Measurements from ENCODE around the gene ADAM15. TPM values are rescaled to one million over a fixed set of nuclear protein-coding genes. Genes with fewer than 3 reads are reported as not detected.
A peak's percentile ranks its signal among the peaks of the same experiment; 100 is the strongest.

ADAM15 gene
- total RNA-seq, 6 experiments from 2014 or later = 16.2 to 33.9 (median 26.4) TPM

- Histone ChIP-seq H3K27ac (peak overlapping the region; percentile 97 to 100 (median 99)), H3K4me1 (peaks cover 0 to 46% (median 21%) of the 10 kb centered on the region in 4 donors), H3K27me3 (no peaks in the 10 kb centered on the region), H3K9me3 (no peaks in the 10 kb centered on the region), H3K4me3 (peak overlapping the region in 2 of 3 donors; percentile 37 to 40), H3K36me3 (no peaks in the 10 kb centered on the region)
- 55% methylated on average over 5 of the region's 5 CpGs for WGBS (ENCODE audit: insufficient coverage, low coverage, low lambda C conversion rate, missing lambda C conversion rate)
- intact Hi-C loops (cut with DNase I) = no loop called here
- no peak for ATAC-seq
- no peak for DNase-seq
- TF ChIP-seq POLR2A (IDR thresholded peaks at IDR 0.05) = no peak
- no peak for TF ChIP-seq CTCF (IDR thresholded peaks at IDR 0.05)
Observed at GRCh38 chr1:155108296-155108695, 57.2 kb downstream of the ADAM15 start.

- intact Hi-C loops (cut with DNase I) = no loop called here
- TF ChIP-seq CTCF (IDR thresholded peaks at IDR 0.05) (no peak), POLR2A (IDR thresholded peaks at IDR 0.05) (no peak)
- Histone ChIP-seq H3K4me3 (no peak overlapping the region), H3K36me3 (no peaks in the 10 kb centered on the region), H3K27me3 (no peaks in the 10 kb centered on the region), H3K4me1 (peaks cover 0 to 25% (median 7%) of the 10 kb centered on the region in 4 donors), H3K9me3 (no peaks in the 10 kb centered on the region), H3K27ac (no peak overlapping the region)
- no peak for ATAC-seq
- 77% methylated on average over 8 of the region's 8 CpGs for WGBS (ENCODE audit: insufficient coverage, low coverage, low lambda C conversion rate, missing lambda C conversion rate)
- DNase-seq = no peak
Observed at GRCh38 chr1:155110381-155110780, 59.3 kb downstream of the ADAM15 start.

- H3K27me3 ChIP-seq = no peaks in the 10 kb centered on the region
- intact Hi-C loops (cut with DNase I) = no loop called here
- no peaks in the 10 kb centered on the region for H3K36me3 ChIP-seq
- TF ChIP-seq POLR2A (IDR thresholded peaks at IDR 0.05) (no peak), CTCF (IDR thresholded peaks at IDR 0.05) (no peak)
- no peak overlapping the region for H3K4me3 ChIP-seq
- no peak overlapping the region for H3K27ac ChIP-seq
- peaks cover 0 to 22% (median 7%) of the 10 kb centered on the region in 4 donors for H3K4me1 ChIP-seq
- DNase-seq (no peak), ATAC-seq (no peak)
- 66% methylated on average over 8 of the region's 8 CpGs for WGBS (ENCODE audit: insufficient coverage, low coverage, low lambda C conversion rate, missing lambda C conversion rate)
- no peaks in the 10 kb centered on the region for H3K9me3 ChIP-seq
Observed at GRCh38 chr1:155110826-155111225, 59.7 kb downstream of the ADAM15 start.

Other genes with a start within 250 kb of the ADAM15 start
- under 1 TPM; 0.15 to 0.64 (median 0.32) TPM for gene KCNN3, start 181.0 kb upstream of the ADAM15 start, total RNA-seq
- gene PMVK, start 114.6 kb upstream of the ADAM15 start, total RNA-seq = 10 to 100 TPM; 16.9 to 34.5 (median 29.2) TPM
- 10 to 100 TPM; 16.7 to 25.9 (median 19.1) TPM for gene PBXIP1, start 95.2 kb upstream of the ADAM15 start, total RNA-seq
- gene PYGO2, start 89.5 kb upstream of the ADAM15 start, total RNA-seq = 10 to 100 TPM in 4 of 6 experiments, 1 to 10 TPM in 2; 9.1 to 13.5 (median 10.9) TPM
- 100 to 1,000 TPM in 1 of 6 experiments, 10 to 100 TPM in 5; 44.6 to 108 (median 75.3) TPM for gene SHC1, start 80.6 kb upstream of the ADAM15 start, total RNA-seq
- 10 to 100 TPM; 14.9 to 51.7 (median 23.1) TPM for gene CKS1B, start 76.6 kb upstream of the ADAM15 start, total RNA-seq
- 10 to 100 TPM; 18.3 to 33.1 (median 24.6) TPM for gene FLAD1, start 68.0 kb upstream of the ADAM15 start, total RNA-seq
- gene LENEP, start 57.7 kb upstream of the ADAM15 start, total RNA-seq = not detected
- gene ZBTB7B, start 48.5 kb upstream of the ADAM15 start, total RNA-seq = 10 to 100 TPM; 35.0 to 83.8 (median 38.8) TPM
- gene DCST2, start 17.5 kb upstream of the ADAM15 start, total RNA-seq = 1 to 10 TPM in 1 of 6 experiments, under 1 TPM in 4, not detected in 1; 0.72 to 1.4 (median 0.81) TPM
- gene DCST1, start 17.5 kb upstream of the ADAM15 start, total RNA-seq = not detected
- 1 to 10 TPM; 2.3 to 6.4 (median 3.0) TPM for gene EFNA4, start 12.4 kb downstream of the ADAM15 start, total RNA-seq
- 1 to 10 TPM in 4 of 6 experiments, under 1 TPM in 2; 0.26 to 4.0 (median 2.5) TPM for gene EFNA3, start 27.5 kb downstream of the ADAM15 start, total RNA-seq
- 100 to 1,000 TPM in 5 of 6 experiments, 10 to 100 TPM in 1; 87.5 to 419 (median 196) TPM for gene EFNA1, start 76.6 kb downstream of the ADAM15 start, total RNA-seq
- gene SLC50A1, start 84.5 kb downstream of the ADAM15 start, total RNA-seq = 10 to 100 TPM; 16.2 to 28.1 (median 24.4) TPM
- gene DPM3, start 89.2 kb downstream of the ADAM15 start, total RNA-seq = 100 to 1,000 TPM in 1 of 6 experiments, 10 to 100 TPM in 5; 50.4 to 106 (median 60.4) TPM
- gene KRTCAP2, start 122.0 kb downstream of the ADAM15 start, total RNA-seq = 100 to 1,000 TPM in 3 of 6 experiments, 10 to 100 TPM in 3; 85.5 to 145 (median 99.9) TPM
- under 1 TPM in 2 of 6 experiments, not detected in 4; 0.09 to 0.15 TPM for gene TRIM46, start 122.5 kb downstream of the ADAM15 start, total RNA-seq
- gene THBS3, start 156.6 kb downstream of the ADAM15 start, total RNA-seq = 10 to 100 TPM in 3 of 6 experiments, 1 to 10 TPM in 3; 4.0 to 14.4 (median 10.5) TPM
- gene MTX1, start 157.4 kb downstream of the ADAM15 start, total RNA-seq = 10 to 100 TPM; 20.0 to 50.7 (median 23.9) TPM
- gene ENTREP3, start 204.2 kb downstream of the ADAM15 start, total RNA-seq = 10 to 100 TPM in 2 of 6 experiments, 1 to 10 TPM in 4; 7.2 to 13.0 (median 9.6) TPM
- gene SCAMP3, start 211.0 kb downstream of the ADAM15 start, total RNA-seq = 10 to 100 TPM; 27.9 to 63.4 (median 29.2) TPM
- 10 to 100 TPM; 10.4 to 29.2 (median 20.2) TPM for gene CLK2, start 222.2 kb downstream of the ADAM15 start, total RNA-seq
- gene HCN3, start 226.1 kb downstream of the ADAM15 start, total RNA-seq = 1 to 10 TPM in 4 of 6 experiments, under 1 TPM in 2; 0.56 to 1.6 (median 1.2) TPM

Measured in right lobe of liver (tissue), 6 donors.